Measurements from ENCODE around the gene MYRFL.

MYRFL gene

GRCh38 chr12:69875416-69875935, 50.4 kb downstream of the MYRFL start:
- in situ Hi-C loops (cut with HindIII; ENCODE audit: low sequenced_read_pairs): loop anchor here (25.0 kb wide), 2 partner anchors 487 to 712 kb away; partner anchors contain the start of gene KCNMB4
- H3K4me3 ChIP-seq (ENCODE audit: low read depth, low read length): no peak overlapping the region
- DNase-seq (ENCODE audit: low read depth): no peak
- no peak for TF ChIP-seq CTCF (IDR thresholded peaks at IDR 0.05; ENCODE audit: low read depth, low read length, missing control alignments)

- in situ Hi-C loops (cut with HindIII; ENCODE audit: low sequenced_read_pairs): loop anchor here (25.0 kb wide), 2 partner anchors 483 to 708 kb away; partner anchors contain the start of gene KCNMB4
- DNase-seq (ENCODE audit: low read depth): peak; percentile 66
- no peak overlapping the region for H3K4me3 ChIP-seq (ENCODE audit: low read depth, low read length)
- TF ChIP-seq CTCF (IDR thresholded peaks at IDR 0.05; ENCODE audit: low read depth, low read length, missing control alignments): peak; percentile 87
Measured at GRCh38 chr12:69879007-69879960, 54.3 kb downstream of the MYRFL start.

- DNase-seq (ENCODE audit: low read depth): no peak
- in situ Hi-C loops (cut with HindIII; ENCODE audit: low sequenced_read_pairs): loop anchor here (25.0 kb wide), 2 partner anchors 482 to 707 kb away; partner anchors contain the start of gene KCNMB4
- peak; percentile 28 for TF ChIP-seq CTCF (IDR thresholded peaks at IDR 0.05; ENCODE audit: low read depth, low read length, missing control alignments)
- H3K4me3 ChIP-seq (ENCODE audit: low read depth, low read length): no peak overlapping the region
Measured at GRCh38 chr12:69880571-69880970, 55.5 kb downstream of the MYRFL start.

- in situ Hi-C loops (cut with HindIII; ENCODE audit: low sequenced_read_pairs): loop anchor here (25.0 kb wide), 2 partner anchors 481 to 706 kb away; partner anchors contain the start of gene KCNMB4
- DNase-seq (ENCODE audit: low read depth): no peak
- TF ChIP-seq CTCF (IDR thresholded peaks at IDR 0.05; ENCODE audit: low read depth, low read length, missing control alignments): no peak
- no peak overlapping the region for H3K4me3 ChIP-seq (ENCODE audit: low read depth, low read length)
Measured at GRCh38 chr12:69881771-69882170, 56.7 kb downstream of the MYRFL start.

GRCh38 chr12:69884386-69884785, 59.4 kb downstream of the MYRFL start:
- no peak for TF ChIP-seq CTCF (IDR thresholded peaks at IDR 0.05; ENCODE audit: low read depth, low read length, missing control alignments)
- DNase-seq (ENCODE audit: low read depth): no peak
- in situ Hi-C loops (cut with HindIII; ENCODE audit: low sequenced_read_pairs): loop anchor here (25.0 kb wide), 2 partner anchors 478 to 703 kb away; partner anchors contain the start of gene KCNMB4
- H3K4me3 ChIP-seq (ENCODE audit: low read depth, low read length): no peak overlapping the region

GRCh38 chr12:69885658-69886057, 60.6 kb downstream of the MYRFL start:
- no peak for DNase-seq (ENCODE audit: low read depth)
- no peak overlapping the region for H3K4me3 ChIP-seq (ENCODE audit: low read depth, low read length)
- in situ Hi-C loops (cut with HindIII; ENCODE audit: low sequenced_read_pairs): loop anchor here (25.0 kb wide), 2 partner anchors 477 to 702 kb away; partner anchors contain the start of gene KCNMB4
- TF ChIP-seq CTCF (IDR thresholded peaks at IDR 0.05; ENCODE audit: low read depth, low read length, missing control alignments): no peak

All from astrocyte of the cerebellum (primary cell).